Trophoblast cell (in vitro differentiated cells and primary cell): ENCODE measurements around the gene ACVRL1.
"Not testable (repeated sequence)": the region's sequence is repeated elsewhere in the genome, so short reads cannot be mapped to it uniquely, and the experiment has no call there.

Experiments used
- DNase-seq, 2 donors: peaks; one replicate each; pipeline ENCODE4 v3.0.0-alpha.2; 2016
- H2AFZ ChIP-seq: 2 replicates; pipeline ENCODE4 v1.6.1; 2013; ENCODE audit warnings: low read length, moderate library complexity, mild to moderate bottlenecking; ENCODE audit not compliant: insufficient read depth, poor library complexity
- H2AK5ac ChIP-seq: 2 replicates; pipeline ENCODE4 v1.6.1; 2013; ENCODE audit warnings: mild to moderate bottlenecking, low read length
- H2BK120ac ChIP-seq: 2 replicates; pipeline ENCODE4 v1.6.1; 2013; ENCODE audit warnings: low read length, mild to moderate bottlenecking, moderate library complexity; ENCODE audit not compliant: insufficient read depth, poor library complexity
- H2BK12ac ChIP-seq: 2 replicates; pipeline ENCODE4 v1.6.1; 2013; ENCODE audit warnings: mild to moderate bottlenecking, low read length, moderate library complexity
- H2BK5ac ChIP-seq: 2 replicates; pipeline ENCODE4 v1.6.1; 2013; ENCODE audit warnings: low read length, low read depth, moderate library complexity, mild to moderate bottlenecking; ENCODE audit not compliant: poor library complexity
- H3K14ac ChIP-seq: 2 replicates; pipeline ENCODE4 v1.6.1; 2013; ENCODE audit warnings: mild to moderate bottlenecking, low read length
- H3K18ac ChIP-seq: 2 replicates; pipeline ENCODE4 v1.6.1; 2013; ENCODE audit warnings: mild to moderate bottlenecking, low read length
- H3K23ac ChIP-seq: 2 replicates; pipeline ENCODE4 v1.6.1; 2013; ENCODE audit warnings: low read length
- H3K27ac ChIP-seq: 2 replicates; pipeline ENCODE4 v1.5.1; 2013; ENCODE audit warnings: low read depth, mild to moderate bottlenecking, inconsistent platforms, low read length, moderate library complexity
- H3K27me3 ChIP-seq: 2 replicates; pipeline ENCODE4 v1.6.1; 2013; ENCODE audit warnings: inconsistent platforms, mild to moderate bottlenecking, low read length, moderate library complexity; ENCODE audit not compliant: insufficient read depth
- H3K36me3 ChIP-seq, 2 experiments: 1 replicate in 1 of 2; 2 replicates in 1 of 2; pipeline ENCODE4 v1.6.1; 2013; ENCODE audit warnings: low read length in 2 of 2, mild to moderate bottlenecking in 2 of 2, moderate library complexity in 1 of 2; ENCODE audit not compliant: insufficient read depth in 2 of 2, control insufficient read depth in 1 of 2
- H3K4ac ChIP-seq: 2 replicates; pipeline ENCODE4 v1.6.1; 2013; ENCODE audit warnings: low read depth, mild to moderate bottlenecking, low read length, moderate library complexity
- H3K4me1 ChIP-seq, 2 experiments: 1 replicate in 1 of 2; 2 replicates in 1 of 2; pipeline ENCODE4 v1.6.1; 2013; ENCODE audit warnings: low read length in 2 of 2, mild to moderate bottlenecking in 2 of 2, moderate library complexity in 1 of 2; ENCODE audit not compliant: insufficient read depth in 2 of 2, control insufficient read depth in 1 of 2
- H3K4me2 ChIP-seq: 2 replicates; pipeline ENCODE4 v1.6.1; 2013; ENCODE audit warnings: inconsistent platforms, mild to moderate bottlenecking, low read length, moderate library complexity
- H3K4me3 ChIP-seq: 2 replicates; pipeline ENCODE4 v1.5.1; 2013; ENCODE audit warnings: mild to moderate bottlenecking, low read depth, low read length, inconsistent platforms
- H3K79me1 ChIP-seq: one replicate; pipeline ENCODE4 v1.6.1; 2013; ENCODE audit warnings: low read length
- H3K79me2 ChIP-seq: 2 replicates; pipeline ENCODE4 v1.6.1; 2013; ENCODE audit warnings: low read length, mild to moderate bottlenecking; ENCODE audit not compliant: control insufficient read depth, insufficient read depth, poor library complexity
- H3K9ac ChIP-seq: 2 replicates; pipeline ENCODE4 v1.6.1; 2013; ENCODE audit warnings: mild to moderate bottlenecking, low read length
- H3K9me3 ChIP-seq: 2 replicates; pipeline ENCODE4 v1.6.1; 2013; ENCODE audit warnings: low read depth, mild to moderate bottlenecking, control low read depth, inconsistent platforms, low read length; ENCODE audit not compliant: insufficient read depth
- H4K12ac ChIP-seq: 2 replicates; pipeline ENCODE4 v1.6.1; 2013; ENCODE audit warnings: low read depth, mild to moderate bottlenecking, low read length, moderate library complexity
- H4K8ac ChIP-seq: 2 replicates; pipeline ENCODE4 v1.6.1; 2013; ENCODE audit warnings: low read depth, mild to moderate bottlenecking, low read length, moderate library complexity
- H4K91ac ChIP-seq: one replicate; pipeline ENCODE4 v1.6.1; 2013; ENCODE audit warnings: low read depth, mild to moderate bottlenecking, low read length, moderate library complexity
- WGBS: extraction: QIAGEN DNeasy Blood & Tissue Kit; methylation state at CpG from one replicate; pipeline ENCODE4 v1.1.7; 2013; ENCODE audit warnings: missing lambda C conversion rate; ENCODE audit not compliant: insufficient read length, insufficient coverage; ENCODE audit errors: extremely low coverage; 5-methylcytosine and 5-hydroxymethylcytosine counted together

Gene ACVRL1

DNA sequence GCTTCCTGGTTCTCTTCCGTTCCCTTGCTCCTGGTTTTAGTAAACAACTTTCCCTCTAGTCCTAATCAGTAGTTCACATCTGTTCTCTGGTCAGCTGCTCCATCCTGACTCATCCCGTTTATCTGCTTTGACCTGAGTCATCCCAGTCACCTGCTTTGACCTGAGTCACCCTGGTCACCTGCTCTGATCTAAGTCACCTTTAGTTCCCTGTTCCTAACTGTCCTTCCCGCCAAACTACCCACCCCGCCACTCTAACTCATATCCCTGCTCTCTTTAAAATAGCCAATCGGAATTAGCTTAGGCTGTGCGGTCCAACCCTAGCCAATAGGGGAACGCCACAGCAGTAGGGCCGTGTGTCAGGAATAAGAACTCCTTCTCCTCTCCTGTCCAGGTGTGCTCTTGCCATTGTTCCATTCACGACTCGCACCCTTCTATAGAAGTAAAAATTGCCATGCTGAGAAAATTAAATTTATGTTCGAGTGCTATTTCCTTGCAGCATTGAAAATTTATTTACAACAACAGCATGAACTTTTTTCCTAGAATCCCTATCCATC, 22.6 kb upstream of the ACVRL1 start:
- H3K9ac ChIP-seq, result no peak overlapping the region
- no peak overlapping the region for H2AFZ ChIP-seq

GRCh38 chr12:51885294-51886020, 21.8 kb upstream of the ACVRL1 start:
- not testable (repeated sequence) for H3K23ac ChIP-seq, H4K12ac ChIP-seq, DNase-seq, H3K4me3 ChIP-seq, H3K9me3 ChIP-seq, H3K9ac ChIP-seq, H3K4me2 ChIP-seq, H3K36me3 ChIP-seq, H2BK12ac ChIP-seq, H3K79me1 ChIP-seq, H3K4me1 ChIP-seq, H4K91ac ChIP-seq, H4K8ac ChIP-seq, H3K27ac ChIP-seq, H2AFZ ChIP-seq, H3K4ac ChIP-seq, H3K79me2 ChIP-seq, H3K18ac ChIP-seq, H2AK5ac ChIP-seq, H3K27me3 ChIP-seq, H3K14ac ChIP-seq, H2BK5ac ChIP-seq, H2BK120ac ChIP-seq
- WGBS, result no CpG with 5 or more reads among the region's 10 CpGs

More for the DNA sequence above, 22.6 kb upstream of the ACVRL1 start:
- Histone ChIP-seq H3K27ac (no peak overlapping the region), H3K79me1 (no peaks in the 10 kb centered on the region), H3K18ac (no peak overlapping the region), H3K14ac (no peak overlapping the region), H2BK12ac (no peak overlapping the region), H3K4ac (no peak overlapping the region), H2AK5ac (no peak overlapping the region), H3K27me3 (no peaks in the 10 kb centered on the region), H3K23ac (no peak overlapping the region), H3K79me2 (no peaks in the 10 kb centered on the region), H3K4me1 (peaks cover 0 to 6% of the 10 kb centered on the region in 2 experiments), H3K9me3 (no peaks in the 10 kb centered on the region), H4K8ac (no peak overlapping the region), H2BK120ac (no peak overlapping the region), H2BK5ac (no peak overlapping the region), H4K91ac (no peak overlapping the region), H3K4me2 (no peak overlapping the region), H4K12ac (no peak overlapping the region), H3K36me3 (no peaks in the 10 kb centered on the region), H3K4me3 (no peak overlapping the region)
- WGBS, result no CpG with 5 or more reads among the region's 11 CpGs
- peak; percentile 93 to 94 for DNase-seq

GRCh38 chr12:51886021-51886710, 21.1 kb upstream of the ACVRL1 start:
- Histone ChIP-seq H3K27me3 (no peaks in the 10 kb centered on the region), H2AK5ac (no peak overlapping the region), H3K23ac (no peak overlapping the region), H3K36me3 (no peaks in the 10 kb centered on the region), H2BK12ac (no peak overlapping the region), H4K91ac (no peak overlapping the region), H3K4me3 (no peak overlapping the region), H2AFZ (no peak overlapping the region), H2BK5ac (no peak overlapping the region), H3K4ac (no peak overlapping the region), H2BK120ac (no peak overlapping the region), H3K9me3 (no peaks in the 10 kb centered on the region), H3K9ac (no peak overlapping the region), H3K79me1 (no peaks in the 10 kb centered on the region), H3K4me1 (peaks cover 0 to 6% of the 10 kb centered on the region in 2 experiments), H3K79me2 (no peaks in the 10 kb centered on the region), H4K8ac (no peak overlapping the region), H4K12ac (no peak overlapping the region), H3K27ac (no peak overlapping the region), H3K4me2 (no peak overlapping the region), H3K18ac (no peak overlapping the region), H3K14ac (no peak overlapping the region)
- WGBS, result no CpG with 5 or more reads among the region's 10 CpGs
- DNase-seq, result peak; percentile 67 to 77

GRCh38 chr12:51887476-51888315, 19.6 kb upstream of the ACVRL1 start, which contains the start of gene ANKRD33:
Gene ANKRD33 (plus strand): TSS chr12:51888103. CDS start chr12:51888187, 84 bp downstream.
- no peaks in the 10 kb centered on the region for H3K79me2 ChIP-seq
- no peak within 1 kb of the TSS for H2AK5ac ChIP-seq
- no peaks in the 10 kb centered on the region for H3K9me3 ChIP-seq
- no CpG with 5 or more reads among the region's 41 CpGs for WGBS
- no peak within 1 kb of the TSS for H2BK12ac ChIP-seq
- no peak within 1 kb of the TSS for H3K14ac ChIP-seq
- H3K4me1 ChIP-seq, result peaks cover 0 to 6% of the 10 kb centered on the region in 2 experiments
- peak within 1 kb of the TSS; percentile 37 for H3K4me2 ChIP-seq
- no peak within 1 kb of the TSS for H3K4me3 ChIP-seq
- H4K8ac ChIP-seq, result no peak within 1 kb of the TSS
- H3K23ac ChIP-seq, result no peak within 1 kb of the TSS
- H3K27ac ChIP-seq, result no peak within 1 kb of the TSS
- H3K18ac ChIP-seq, result no peak within 1 kb of the TSS
- no peak within 1 kb of the TSS for H4K12ac ChIP-seq
- H3K79me1 ChIP-seq, result no peaks in the 10 kb centered on the region
- no peak within 1 kb of the TSS for H2BK120ac ChIP-seq
- H2AFZ ChIP-seq, result no peak within 1 kb of the TSS
- H3K4ac ChIP-seq, result no peak within 1 kb of the TSS
- DNase-seq, result peak; percentile 80 to 86
- no peaks in the 10 kb centered on the region for H3K27me3 ChIP-seq
- no peaks in the 10 kb centered on the region for H3K36me3 ChIP-seq
- no peak within 1 kb of the TSS for H2BK5ac ChIP-seq
- H4K91ac ChIP-seq, result no peak within 1 kb of the TSS
- H3K9ac ChIP-seq, result no peak within 1 kb of the TSS
